MCF 10A (cell line): ENCODE data around the gene PRPF38B. TPM values are rescaled to one million over a fixed set of nuclear protein-coding genes. Genes with fewer than 3 reads are reported as not detected.

Experiments
- Bru-seq: library from RNA; stranded (reverse); fragments of 400-500 nt; gene quantifications from one replicate; lab custom pipeline; 2021; lab: Mats Ljungman, UMichigan
- BruChase-seq, 2 experiments: library from RNA; stranded (reverse); fragments of 400-500 nt; gene quantifications; one replicate each; lab custom pipeline; 2021; lab: Mats Ljungman, UMichigan
- BruUV-seq: library from RNA; stranded (reverse); fragments of 400-500 nt; replicated peaks from 2 replicates; lab custom pipeline; 2021; lab: Mats Ljungman, UMichigan
- CTCF ChIA-PET: fragments of 300-600 bp; sonication (Branson Sonifier 250); formaldehyde crosslinking; extraction: SDS; loops from one replicate; lab custom pipeline; 2021; ENCODE audit warnings: antibody characterized with exemption, inconsistent platforms; lab: Yijun Ruan, JAX
- POLR2A ChIA-PET: fragments of 300-600, 350-650 bp; sonication (Branson Sonifier 250); formaldehyde crosslinking; extraction: SDS; loops from one replicate; lab custom pipeline; 2020; ENCODE audit warnings: antibody characterized with exemption, inconsistent platforms; lab: Yijun Ruan, JAX
- DNase-seq: peaks from one replicate; pipeline ENCODE4 v3.0.0-alpha.2; 2018; ENCODE audit not compliant: unreplicated experiment
- H3K27ac Mint-ChIP-seq: one replicate; pipeline ENCODE4 v1.8.0; 2022; ENCODE audit warnings: mild to moderate bottlenecking, low read depth, mixed read lengths; ENCODE audit not compliant: unreplicated experiment
- H3K27me3 Mint-ChIP-seq: one replicate; pipeline ENCODE4 v1.8.0; 2022; ENCODE audit warnings: mixed read lengths; ENCODE audit not compliant: insufficient read depth, unreplicated experiment
- H3K36me3 Mint-ChIP-seq: one replicate; pipeline ENCODE4 v1.8.0; 2022; ENCODE audit warnings: mild to moderate bottlenecking, moderate library complexity, mixed read lengths; ENCODE audit not compliant: insufficient read depth, unreplicated experiment
- H3K4me1 Mint-ChIP-seq: one replicate; pipeline ENCODE4 v1.8.0; 2022; ENCODE audit warnings: mixed read lengths; ENCODE audit not compliant: insufficient read depth, unreplicated experiment
- H3K4me3 Mint-ChIP-seq: one replicate; pipeline ENCODE4 v1.8.0; 2022; ENCODE audit warnings: mild to moderate bottlenecking, moderate library complexity, mixed read lengths; ENCODE audit not compliant: unreplicated experiment
- H3K9me3 Mint-ChIP-seq: one replicate; pipeline ENCODE4 v1.8.0; 2022; ENCODE audit warnings: mixed read lengths; ENCODE audit not compliant: unreplicated experiment
- CTCF ChIP-seq: fragments of 200-600 bp; IDR thresholded peaks from one replicate; pipeline ENCODE4 v1.8.0; 2022; ENCODE audit warnings: antibody characterized with exemption, mild to moderate bottlenecking; ENCODE audit not compliant: unreplicated experiment
- intact Hi-C: fragments of 100-400 bp; cut with micrococcal nuclease; formaldehyde crosslinking; loops from 2 replicates; pipeline ENCODE4 v1.14.1; 2022
- long read RNA-seq: library from polyadenylated mRNA; stranded (forward); transcript quantifications from one replicate; pipeline ENCODE4 v2.0.0, GENCODE V29; 2022
- total RNA-seq: library from RNA; stranded (reverse); gene quantifications from 2 replicates; pipeline ENCODE4 v1.2.3, GENCODE V29; 2022

The PRPF38B gene
- total RNA-seq: 65.1 and 65.3 TPM in 2 replicates
- Bru-seq, nascent RNA: percentile 99 among the genes with signal in this experiment
- percentile 99 among the genes with signal in this experiment for BruChase-seq, experiment 1, labeled RNA remaining after a 6-hour chase
- BruChase-seq, experiment 2, labeled RNA remaining after a 2-hour chase: percentile 99 among the genes with signal in this experiment
- long read RNA-seq, transcript PRPF38B-205 (2 exons, 1,352 nt): minor isoform, 6 of 167 reads
- long read RNA-seq, transcript PRPF38B-203 (6 exons, 3,693 nt): major isoform, 106 of 167 reads
- long read RNA-seq, partial matches to known transcripts: 2 of 167 reads
- long read RNA-seq, other reads (novel, unspliced or antisense): 52 of 167 reads

GRCh38 chr1:108691942-108692723, at the start of gene PRPF38B:
PRPF38B (plus strand) TSS chr1:108692310; CDS start chr1:108692592, 282 bp downstream.
- intact Hi-C loops: loop anchor here (1.0 to 2.0 kb wide), 5 partner anchors 54 to 421 kb away; partner anchors contain the start of gene STXBP3
- Mint-ChIP-seq H3K9me3 (no peaks in the 10 kb centered on the region), H3K36me3 (peaks cover 25% of the 10 kb centered on the region), H3K27ac (peak within 1 kb of the TSS; percentile 99), H3K4me3 (peak within 1 kb of the TSS; percentile 100), H3K27me3 (no peaks in the 10 kb centered on the region), H3K4me1 (peaks cover 26% of the 10 kb centered on the region)
- CTCF ChIA-PET: interaction anchor here (0.5 to 1.8 kb wide), 14 partner anchors 8 to 547 kb away, joined by 3 to 6 read pairs (median 4); no protein-coding TSS in a partner anchor
- no peak for TF ChIP-seq CTCF
- POLR2A ChIA-PET: interaction anchor here (0.5 to 6.0 kb wide), 39 partner anchors 9 to 1006 kb away, joined by 3 to 99 read pairs (median 4); partner anchors contain the start of genes CLCC1, CYB561D1, EEIG2 and SLC25A24
- DNase-seq: peak; percentile 93
- no TSS peak for BruUV-seq

- Mint-ChIP-seq H3K9me3 (no peaks in the 10 kb centered on the region), H3K4me3 (no peak overlapping the region), H3K4me1 (peaks cover 7% of the 10 kb centered on the region), H3K36me3 (no peaks in the 10 kb centered on the region), H3K27ac (no peak overlapping the region), H3K27me3 (no peaks in the 10 kb centered on the region)
- peak; percentile 51 for TF ChIP-seq CTCF
- ChIA-PET CTCF (interaction anchor here (0.5 to 5.8 kb wide), 35 partner anchors 11 to 562 kb away, joined by 3 to 122 read pairs (median 4); partner anchors contain the start of genes EEIG2, HENMT1 and PRPF38B), POLR2A (interaction anchor here (0.7 to 1.4 kb wide), 2 partner anchors 132 to 668 kb away, joined by 3 to 6 read pairs; no protein-coding TSS in a partner anchor)
- BruUV-seq: no TSS peak
- intact Hi-C loops: loop anchor here (1.0 to 5.0 kb wide), 3 partner anchors 131 to 861 kb away; no protein-coding TSS in a partner anchor
- peak; percentile 69 for DNase-seq
These were observed 48.4 kb upstream of the PRPF38B start for GRCh38 chr1:108643492-108644335.

- Mint-ChIP-seq H3K27ac (no peak overlapping the region), H3K4me1 (peaks cover 7% of the 10 kb centered on the region), H3K4me3 (no peak overlapping the region), H3K36me3 (no peaks in the 10 kb centered on the region), H3K27me3 (no peaks in the 10 kb centered on the region), H3K9me3 (no peaks in the 10 kb centered on the region)
- no TSS peak for BruUV-seq
- ChIA-PET POLR2A (interaction anchor here (0.6 kb wide), 2 partner anchors 13 to 82 kb away, joined by 3 read pairs; no protein-coding TSS in a partner anchor), CTCF (interaction anchor here (0.6 to 5.8 kb wide), 13 partner anchors 16 to 857 kb away, joined by 3 to 122 read pairs (median 6); partner anchors contain the start of gene EEIG2)
- intact Hi-C loops: loop anchor here (5.0 kb wide), 2 partner anchors 252 to 863 kb away; no protein-coding TSS in a partner anchor
- TF ChIP-seq CTCF: no peak
- DNase-seq: no peak
These were observed 47.1 kb upstream of the PRPF38B start for GRCh38 chr1:108644984-108645383.
